Retina (tissue), 1 donor: ENCODE data around the gene PEG3.
"Not testable (repeated sequence)": the region's sequence is repeated elsewhere in the genome, so short reads cannot be mapped to it uniquely, and the experiment has no call there.

Experiments used
- DNase-seq: peaks from one replicate; pipeline ENCODE4 v3.0.0-alpha.2; 2016

PEG3 gene

DNA sequence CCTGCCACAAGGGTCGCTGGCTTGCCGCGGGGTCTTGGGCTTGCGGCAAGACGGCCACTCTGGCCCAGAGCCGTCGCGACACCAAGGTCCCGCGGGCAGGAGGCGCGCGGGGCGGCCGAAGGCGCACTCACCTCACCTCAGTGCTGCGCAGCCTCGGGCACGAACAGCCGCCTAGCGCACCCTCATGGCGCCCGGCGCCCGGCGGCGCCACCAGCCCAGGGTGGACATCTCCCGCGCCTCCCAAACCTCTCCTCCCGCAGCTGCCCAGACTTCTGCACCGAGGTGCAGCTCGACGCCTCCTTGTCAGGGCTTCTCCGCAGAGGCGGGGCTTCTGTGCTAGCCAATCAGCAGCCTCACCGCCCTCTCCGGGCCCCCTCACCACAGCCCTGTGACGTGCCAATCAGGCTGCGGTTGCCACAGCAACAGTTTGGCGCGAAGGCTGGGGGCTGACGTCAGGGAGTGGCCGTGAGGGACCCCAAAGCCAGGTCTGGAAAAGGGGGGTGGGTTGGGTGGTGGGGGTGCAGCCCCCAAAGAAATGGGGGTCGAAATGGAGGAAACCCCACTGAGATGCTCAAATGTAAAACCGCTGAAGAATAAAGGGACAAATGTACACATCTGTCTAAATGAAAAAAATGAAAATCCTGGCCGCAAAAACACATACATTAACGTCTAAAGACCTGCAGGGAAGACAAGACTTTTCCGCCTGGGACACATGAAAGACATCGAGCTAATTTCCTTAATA, at the start of gene PEG3, which contains the start of gene ZIM2:
PEG3 (minus strand) TSS at position 276 of the 742 bp plus-strand sequence. CDS start 16,071 bp downstream, outside the sequence.
ZIM2 (minus strand) TSS at position 276 of the 742 bp plus-strand sequence. CDS start 16,449 bp downstream, outside the sequence.
- peak; percentile 92 for DNase-seq

DNA sequence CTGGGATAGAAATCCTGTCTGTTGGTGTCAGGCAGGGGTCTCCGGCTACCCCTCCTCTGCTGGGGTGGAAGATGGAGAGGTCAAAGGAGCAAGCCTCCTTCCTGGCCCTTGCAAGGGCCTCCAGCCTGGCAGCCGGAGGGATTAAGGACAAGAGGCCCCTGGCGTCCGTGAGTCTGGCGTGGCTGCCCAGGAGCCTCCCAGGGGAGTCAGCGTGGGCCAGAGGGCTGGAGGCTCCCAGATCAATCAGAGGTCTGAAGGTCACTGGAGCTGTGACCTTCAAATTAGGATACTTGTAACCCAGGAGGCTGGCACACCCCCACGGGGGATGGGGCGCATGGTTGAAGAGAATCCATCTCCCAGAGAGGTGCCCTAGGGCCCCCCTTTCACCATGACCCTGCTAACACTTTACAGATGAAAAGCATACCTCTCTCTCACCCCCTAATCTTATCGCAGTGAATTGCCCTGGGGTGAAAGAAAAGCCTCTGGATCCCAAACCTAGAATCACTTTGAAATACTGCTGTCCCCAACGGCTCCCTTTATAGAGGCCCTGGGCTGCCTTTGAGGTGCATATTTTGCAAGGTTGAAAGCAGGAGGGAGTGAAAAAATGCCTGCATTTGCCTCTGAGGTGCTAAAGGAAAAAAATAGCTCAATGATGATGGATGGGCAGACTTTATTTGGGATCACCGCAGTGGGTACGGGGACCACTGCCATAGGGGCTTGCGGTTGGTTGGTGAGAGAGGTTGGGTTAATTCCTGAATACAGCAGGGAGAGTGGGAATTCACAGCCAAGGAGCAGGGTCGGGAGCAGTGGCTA, 44.9 kb upstream of the PEG3 start:
- peak; percentile 36 for DNase-seq

DNA sequence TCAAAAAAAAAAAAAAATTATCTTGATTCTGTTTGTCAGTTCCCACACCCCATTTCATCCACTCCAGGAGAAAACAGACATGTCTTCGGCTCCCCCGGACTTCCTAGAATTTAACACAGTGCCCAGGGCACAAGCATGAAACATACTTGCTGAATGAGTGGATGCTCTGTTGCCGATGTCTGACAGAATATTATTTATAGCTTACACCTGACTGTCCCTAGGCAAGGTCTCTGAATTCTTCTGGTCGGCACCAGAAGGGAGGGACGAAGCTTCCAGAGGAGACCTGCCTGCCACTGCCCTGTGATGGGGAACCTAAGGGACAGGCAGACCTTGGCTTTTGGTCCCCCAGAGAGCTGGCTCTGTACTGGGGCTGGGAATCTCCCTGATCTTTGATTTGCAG, 43.9 kb upstream of the PEG3 start:
- DNase-seq: no peak

DNA sequence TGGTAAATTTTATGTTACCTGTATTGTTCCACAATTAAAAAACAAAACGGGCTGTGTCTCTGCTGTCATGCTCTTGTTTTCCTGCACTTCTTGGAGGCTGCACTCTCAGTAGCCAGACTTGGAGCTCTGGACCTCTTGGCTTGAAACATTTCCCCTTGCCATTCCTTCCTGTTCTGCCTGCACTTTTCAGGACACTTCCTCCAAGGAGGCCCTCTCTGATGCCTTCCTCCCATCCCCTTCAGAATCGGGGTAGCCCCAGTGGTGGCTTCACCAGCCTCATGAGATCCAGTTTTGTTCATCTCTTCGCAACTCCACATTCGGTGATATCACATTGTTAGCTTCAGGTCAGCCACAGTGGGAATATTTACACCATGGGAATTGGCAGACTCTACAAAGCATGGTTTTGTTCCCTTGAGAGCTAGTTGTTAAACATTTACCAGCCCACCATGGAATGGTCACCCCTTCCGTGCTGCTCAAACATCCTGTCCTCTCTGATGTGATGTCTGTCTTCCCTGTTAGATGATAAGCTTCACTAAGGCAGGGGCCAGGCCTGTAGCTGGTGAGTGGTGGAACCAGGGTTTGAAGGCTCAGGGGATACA, 40.2 kb upstream of the PEG3 start:
- no peak for DNase-seq

GRCh38 chr19:56877069-56877715, 36.7 kb upstream of the PEG3 start:
- peak; percentile 14 for DNase-seq

GRCh38 chr19:56875717-56876116, 35.2 kb upstream of the PEG3 start:
- no peak for DNase-seq

DNA sequence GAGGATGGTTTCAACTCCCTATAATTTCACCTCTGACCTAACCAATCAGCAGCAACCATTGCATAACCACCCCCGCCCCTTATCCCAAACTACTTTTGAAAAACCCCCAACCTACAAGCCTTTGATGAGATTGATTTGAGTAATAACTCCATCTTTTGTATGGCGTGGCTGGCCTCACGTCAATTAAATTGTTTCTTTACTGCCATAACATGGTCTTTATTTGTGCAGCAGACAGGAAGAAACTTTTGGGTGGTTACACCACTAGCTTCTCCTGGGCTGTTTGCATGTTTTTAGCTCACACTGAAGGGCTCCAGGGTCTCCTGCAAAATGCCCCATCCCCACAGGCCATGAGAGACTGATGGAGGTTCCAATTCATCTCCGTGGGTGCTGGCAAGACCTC, 34.0 kb upstream of the PEG3 start:
- DNase-seq: no peak

GRCh38 chr19:56873493-56873892, 33.0 kb upstream of the PEG3 start:
- no peak for DNase-seq

GRCh38 chr19:56869886-56870285, 29.4 kb upstream of the PEG3 start:
- DNase-seq: no peak

DNA sequence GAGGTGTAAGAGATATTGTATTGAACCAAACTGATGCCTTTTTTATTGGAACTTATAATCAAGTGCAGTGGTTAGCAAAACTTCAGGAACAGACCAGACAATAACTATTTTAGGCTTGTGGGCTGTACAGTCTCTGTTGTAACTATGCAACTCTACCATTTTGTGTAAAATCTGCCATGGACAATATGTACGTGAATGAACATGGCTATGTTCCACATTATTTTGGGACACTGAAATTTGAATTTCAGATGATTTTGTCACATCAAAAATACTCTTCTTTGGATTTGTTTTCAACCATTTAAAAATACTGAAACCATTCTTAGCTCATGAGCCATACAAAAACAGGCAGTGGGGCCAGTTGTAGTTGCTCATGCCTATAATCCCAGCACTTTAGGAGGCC, 27.9 kb upstream of the PEG3 start:
- DNase-seq: no peak

DNA sequence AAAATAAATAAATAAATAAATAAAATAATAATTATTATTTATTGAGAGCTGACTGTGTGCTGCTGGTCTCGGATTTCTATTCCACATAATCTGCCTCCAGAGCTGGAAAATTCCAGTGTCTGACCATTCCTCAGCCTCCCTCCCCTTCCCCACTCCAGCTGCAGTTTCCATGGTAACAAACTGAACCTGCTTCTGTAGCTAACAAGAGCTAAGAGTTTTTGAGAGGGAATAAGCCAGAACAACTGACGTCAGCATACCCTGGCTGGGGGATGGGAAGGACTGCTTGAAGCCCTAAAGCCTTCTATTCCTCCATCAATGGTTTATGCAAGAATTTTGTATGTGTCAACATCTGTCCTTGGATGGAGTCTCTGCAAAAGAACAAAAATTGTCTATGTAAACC, 26.0 kb upstream of the PEG3 start:
- peak; percentile 67 for DNase-seq

DNA sequence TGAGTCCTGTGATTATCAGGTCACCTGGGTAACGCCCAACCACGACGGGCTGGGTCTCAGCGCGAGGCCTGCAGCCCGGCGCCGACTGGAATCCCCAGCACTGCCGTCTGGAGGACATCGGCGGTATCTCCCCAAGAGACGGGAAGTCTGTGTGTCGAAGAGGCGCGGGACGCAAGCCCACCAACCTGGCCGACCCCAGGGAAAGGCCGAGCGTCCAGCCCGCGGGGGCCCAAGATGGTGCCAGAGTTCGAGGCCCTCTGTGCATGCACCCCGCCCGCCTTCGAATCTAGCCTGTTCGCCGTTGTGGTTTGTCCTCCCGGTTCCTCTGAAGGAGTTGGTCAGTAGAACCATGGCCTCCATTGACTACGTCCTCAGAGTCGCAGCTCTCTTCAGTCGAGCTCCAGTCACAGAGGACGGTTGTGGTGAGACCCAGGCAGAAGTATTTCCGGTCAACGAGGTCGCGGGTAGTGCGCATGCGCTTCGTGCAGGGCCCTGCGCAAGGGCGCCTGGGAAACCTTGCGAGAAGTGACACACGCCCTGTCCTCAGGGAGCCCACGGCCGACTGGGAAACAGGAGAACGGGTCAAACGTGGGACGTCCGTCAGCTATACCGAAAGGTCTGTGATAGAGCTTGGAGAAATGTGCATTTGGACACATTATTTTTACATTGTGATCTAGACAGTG, 24.1 kb upstream of the PEG3 start:
- no peak for DNase-seq

DNA sequence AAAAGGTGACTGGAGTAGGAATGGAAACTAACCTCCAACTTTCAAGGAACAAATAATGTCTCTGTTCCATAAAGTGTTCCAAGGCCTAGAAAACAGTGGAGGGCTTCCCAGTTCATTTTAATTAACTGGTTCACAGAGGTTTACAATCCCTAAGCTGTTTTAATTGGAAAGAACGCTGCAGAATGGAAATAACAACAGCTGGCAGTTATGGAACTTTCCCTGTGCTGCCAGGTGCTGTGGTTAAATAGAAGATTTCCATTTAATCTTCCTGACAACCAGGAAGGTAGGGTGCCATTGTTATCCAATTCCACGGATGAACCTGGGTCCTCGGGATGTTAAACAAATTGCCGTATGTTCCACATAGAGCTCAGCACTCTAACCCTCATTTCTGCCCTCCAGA, 22.2 kb upstream of the PEG3 start:
- no peak for DNase-seq

DNA sequence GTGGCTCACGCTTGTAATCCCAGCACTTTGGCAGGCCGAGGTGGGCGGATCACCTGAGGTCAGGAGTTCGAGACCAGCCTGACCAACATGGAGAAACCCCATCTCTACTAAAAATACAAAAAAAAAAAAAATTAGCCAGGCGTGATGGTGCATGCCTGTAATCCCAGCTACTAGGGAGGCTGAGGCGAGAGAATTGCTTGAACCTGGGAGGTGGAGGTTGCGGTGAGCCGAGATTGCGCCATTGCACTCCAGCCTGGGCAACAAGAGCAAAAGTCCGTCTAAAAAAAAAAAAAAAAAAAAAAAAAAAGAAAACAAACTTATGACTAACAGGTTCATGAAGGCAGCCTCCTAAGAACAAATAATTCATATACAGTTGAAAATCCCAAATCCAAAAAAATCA, 19.9 kb upstream of the PEG3 start:
- not testable (repeated sequence) for DNase-seq

GRCh38 chr19:56858026-56858425, 17.5 kb upstream of the PEG3 start:
- no peak for DNase-seq

GRCh38 chr19:56856822-56857221, 16.3 kb upstream of the PEG3 start:
- no peak for DNase-seq

DNA sequence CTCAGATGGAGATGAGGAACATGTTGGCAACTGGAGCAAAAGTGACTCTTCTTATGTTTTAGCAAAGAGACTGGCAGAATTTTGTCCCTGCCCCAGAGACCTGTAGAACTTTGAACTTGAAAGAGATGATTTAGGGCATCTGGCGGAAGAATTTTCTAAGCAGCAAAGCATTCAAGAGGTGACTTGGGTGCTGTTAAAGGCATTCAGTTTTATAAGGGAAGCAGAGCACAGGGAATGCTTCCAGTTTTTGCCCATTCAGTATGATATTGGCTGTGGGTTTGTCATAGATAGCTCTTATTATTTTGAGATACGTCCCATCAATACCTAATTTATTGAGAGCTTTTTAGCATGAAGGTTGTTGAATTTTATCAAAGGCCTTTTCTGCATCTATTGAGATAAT, 11.8 kb upstream of the PEG3 start:
- not testable (repeated sequence) for DNase-seq

- no peak for DNase-seq
Observed at GRCh38 chr19:56848166-56848565, 7.6 kb upstream of the PEG3 start.

GRCh38 chr19:56842412-56842811, 1.9 kb upstream of the PEG3 start:
- DNase-seq: no peak

DNA sequence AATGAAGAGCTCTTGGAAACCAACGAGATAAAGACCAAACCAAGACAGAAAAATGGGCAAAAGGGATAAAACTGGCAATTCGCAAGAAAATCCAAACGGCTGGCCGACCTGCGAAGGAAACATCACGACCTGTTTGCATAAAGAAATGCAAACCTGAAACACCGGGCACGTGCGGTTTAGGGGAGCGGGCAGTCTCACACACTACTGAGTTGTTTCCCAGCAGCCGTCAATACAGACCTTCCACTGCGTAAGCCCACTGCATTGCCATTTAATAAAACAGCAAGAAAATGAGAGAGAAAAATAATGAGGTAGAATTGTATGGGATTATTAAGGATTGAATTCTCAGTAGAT, 642 bp upstream of the PEG3 start:
- DNase-seq: no peak

DNA sequence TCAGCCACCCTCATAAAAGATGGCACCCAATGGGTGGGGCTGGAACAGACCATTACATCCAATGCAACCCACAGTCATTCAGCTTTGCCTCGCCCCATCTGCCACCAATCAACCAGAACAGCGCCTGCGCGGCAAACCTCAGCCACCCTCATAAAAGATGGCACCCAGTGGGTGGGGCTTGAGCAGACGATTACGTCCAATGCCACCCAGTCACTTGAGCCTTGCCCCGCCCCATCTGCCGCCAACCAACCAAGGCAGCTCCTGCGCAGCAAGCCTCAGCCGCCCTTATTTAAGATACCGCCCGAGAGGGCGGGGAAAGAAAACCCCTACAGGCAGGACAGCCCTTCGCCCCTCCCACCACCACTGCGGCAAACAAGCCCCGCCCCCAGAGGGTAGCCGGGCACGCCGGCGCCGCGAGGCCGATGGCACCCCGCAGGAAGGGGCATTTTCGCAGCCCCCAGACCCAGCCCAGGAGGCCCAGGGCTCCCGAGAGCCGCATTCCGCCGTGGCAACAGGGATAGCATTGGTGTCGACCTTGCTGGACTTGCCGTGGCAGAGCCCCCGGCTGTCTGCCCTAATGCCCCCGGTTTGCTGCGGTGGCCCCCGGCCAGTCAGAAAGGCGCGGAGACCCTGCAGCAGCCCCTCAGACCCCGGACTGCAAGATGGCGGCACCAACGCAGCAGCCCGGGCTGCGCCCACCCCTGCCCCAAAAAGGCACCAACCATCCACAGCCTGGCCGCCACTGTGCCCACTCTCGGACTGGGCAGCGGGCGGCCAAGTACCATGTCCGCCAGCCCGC, 675 bp downstream of the PEG3 start:
- peak; percentile 94 for DNase-seq
